Fibroblast of the conjunctiva (primary cell): ENCODE data around the gene E4F1.

Experiments used
- DNase-seq: peaks from one replicate; pipeline ENCODE4 v3.0.0-alpha.2; 2010; ENCODE audit warnings: low read depth

E4F1 gene

DNA sequence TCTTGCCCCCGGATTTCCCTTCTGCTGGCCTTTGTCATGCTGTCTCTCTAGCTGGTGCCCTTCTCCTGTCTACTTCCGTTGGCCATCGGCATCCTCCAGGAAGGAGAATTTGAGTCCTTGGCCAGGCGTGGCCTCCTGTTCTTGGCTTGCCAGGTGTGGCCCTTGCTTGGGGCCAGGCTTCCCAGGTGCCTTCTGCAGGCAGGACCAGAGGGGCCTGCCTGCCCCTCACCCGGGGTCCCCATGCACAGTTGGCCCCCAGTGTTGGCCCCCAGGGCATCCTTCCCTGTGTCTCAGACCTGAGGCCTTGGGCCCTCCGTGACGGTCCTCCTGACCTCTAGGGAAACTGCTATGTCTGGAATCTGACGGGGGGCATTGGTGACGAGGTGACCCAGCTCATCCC, 15.5 kb upstream of the E4F1 start:
- DNase-seq = no peak

GRCh38 chr16:2208308-2208707, 15.1 kb upstream of the E4F1 start:
- DNase-seq = no peak

DNA sequence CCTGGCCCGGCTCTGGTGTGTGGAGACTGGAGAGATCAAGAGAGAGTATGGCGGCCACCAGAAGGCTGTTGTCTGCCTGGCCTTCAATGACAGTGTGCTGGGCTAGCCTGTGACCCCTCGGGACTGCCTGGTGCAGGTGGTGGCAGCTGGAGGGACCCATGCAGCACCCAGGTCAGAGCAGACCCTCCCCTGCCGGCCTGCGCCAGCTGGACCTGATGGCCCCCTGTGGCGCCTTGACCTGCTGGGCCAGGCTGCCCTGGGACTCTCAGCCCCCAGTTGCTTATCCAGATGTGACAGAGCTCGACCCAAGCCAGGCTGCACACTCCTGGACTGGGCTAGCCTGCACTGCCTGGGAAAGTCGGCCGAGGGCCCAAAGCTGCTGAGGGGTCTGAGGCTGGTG, 14.6 kb upstream of the E4F1 start:
- DNase-seq = no peak

GRCh38 chr16:2209258-2210008, 14.0 kb upstream of the E4F1 start:
- no peak for DNase-seq

DNA sequence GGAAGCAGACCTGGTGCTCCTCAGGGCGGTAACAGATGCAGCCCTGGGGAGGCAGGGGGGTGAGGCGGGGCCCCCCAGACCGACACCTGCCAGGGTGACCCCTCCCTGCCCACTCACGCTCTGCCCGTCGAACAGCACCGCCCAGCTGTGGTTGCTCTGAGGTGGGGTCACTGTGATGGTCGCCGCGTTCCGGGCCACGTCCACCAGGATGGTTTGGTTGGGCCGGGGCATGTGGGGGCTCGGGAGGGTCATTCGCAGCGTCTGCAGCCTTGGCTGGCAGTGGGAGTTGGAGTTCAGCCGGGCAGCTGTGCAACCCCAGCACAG, 13.4 kb upstream of the E4F1 start:
- DNase-seq = no peak

DNA sequence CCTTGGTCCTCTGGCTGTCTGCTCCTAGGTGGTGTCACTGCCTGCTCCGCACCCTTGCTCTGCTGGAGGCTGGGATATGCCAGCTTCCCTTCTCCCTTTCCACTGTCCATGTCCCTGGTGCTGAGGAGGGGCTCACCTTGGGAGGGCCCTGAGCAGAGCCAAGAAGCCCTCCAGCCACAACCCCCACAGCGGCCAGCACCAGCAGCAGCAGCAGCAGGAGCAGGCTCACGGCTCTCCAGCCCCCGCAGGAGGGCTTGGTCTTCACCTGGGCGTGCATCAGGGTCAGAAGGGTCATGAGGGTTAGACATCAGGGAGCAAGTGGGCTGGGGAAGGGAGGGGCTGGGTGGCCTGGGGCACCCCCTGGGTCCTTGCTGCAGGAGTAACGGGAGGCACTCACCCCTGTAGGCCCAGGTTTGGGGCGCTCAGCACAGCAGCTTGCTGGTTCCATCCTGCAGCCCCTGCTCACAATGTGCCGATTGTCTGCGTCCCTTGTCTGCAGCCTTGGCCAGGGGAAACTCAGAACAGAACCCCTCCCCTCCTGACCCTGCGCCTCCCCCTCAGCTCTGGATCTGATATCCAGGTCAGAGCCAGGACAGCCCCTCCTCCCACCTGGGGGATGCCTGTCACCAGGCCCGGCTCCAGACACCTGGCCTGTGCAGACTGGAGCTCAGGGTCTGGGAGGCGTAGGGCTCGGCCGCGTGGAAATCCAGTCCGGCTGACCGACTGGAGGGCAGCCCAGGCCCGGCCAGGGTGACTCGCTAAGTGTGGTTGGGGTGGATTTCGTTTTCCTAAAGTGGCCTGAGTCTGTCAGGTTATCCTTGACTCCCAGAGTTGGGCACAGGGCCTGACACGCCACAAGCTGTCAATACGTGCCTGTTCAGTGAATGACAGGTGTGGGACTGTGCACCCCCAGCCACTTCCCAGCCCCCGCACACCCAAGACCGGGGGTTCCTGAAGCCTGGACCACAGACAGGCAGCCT, 12.7 kb upstream of the E4F1 start, which contains the start of gene BRICD5:
TSS of gene BRICD5 (minus strand) at position 478 of the 980 bp plus-strand sequence. CDS start at position 448, 30 bp downstream.
- DNase-seq = no peak

- DNase-seq = no peak
Observed at GRCh38 chr16:2211923-2212347, 11.5 kb upstream of the E4F1 start.

DNA sequence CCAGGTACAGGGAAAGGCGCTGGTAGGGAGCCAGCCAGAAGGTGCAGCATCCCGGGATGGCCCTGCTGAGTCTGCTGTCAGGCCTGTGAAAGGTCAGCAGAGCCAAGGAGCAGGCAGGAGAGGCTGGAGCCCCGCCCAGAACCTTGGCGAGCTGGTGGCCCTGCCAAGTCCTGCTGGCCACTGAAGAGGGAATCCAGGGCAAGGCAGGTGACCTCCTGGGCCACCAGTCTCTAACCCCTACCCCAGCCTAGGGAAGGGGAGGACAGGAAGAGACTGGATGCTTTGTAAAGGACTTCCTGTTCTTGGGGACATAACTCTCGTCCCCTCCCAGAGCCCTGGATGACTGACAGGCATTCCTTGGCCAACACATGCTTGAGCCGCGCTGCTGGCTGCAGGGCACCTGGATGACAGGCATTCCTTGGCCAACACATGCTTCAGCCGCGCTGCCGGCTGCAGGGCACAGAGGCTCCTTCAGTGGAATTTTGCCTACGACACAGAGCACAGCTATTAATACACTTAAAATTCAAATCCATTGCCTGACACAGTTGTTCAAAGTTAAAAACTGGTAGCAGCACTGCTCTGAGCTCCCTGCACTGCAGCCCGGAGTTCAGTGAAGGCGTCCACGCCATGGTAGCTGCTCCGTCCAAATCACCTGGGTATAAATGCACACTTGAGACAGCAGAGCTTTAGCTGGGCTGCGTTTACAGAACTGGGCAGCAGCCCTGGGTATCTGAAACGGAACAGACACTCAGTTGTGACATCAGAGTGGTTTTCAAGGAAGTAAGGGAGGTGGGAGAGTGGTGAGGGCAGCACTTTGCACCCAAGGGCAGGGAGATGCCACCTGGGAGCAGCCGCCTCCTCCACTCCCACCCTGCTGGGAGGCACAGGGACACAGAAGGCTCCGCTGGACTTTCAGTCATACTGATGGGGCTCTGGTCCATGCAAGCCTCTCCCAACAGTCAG, 10.7 kb upstream of the E4F1 start:
- no peak for DNase-seq

- no peak for DNase-seq
Observed at GRCh38 chr16:2213817-2214718, 9.3 kb upstream of the E4F1 start.

DNA sequence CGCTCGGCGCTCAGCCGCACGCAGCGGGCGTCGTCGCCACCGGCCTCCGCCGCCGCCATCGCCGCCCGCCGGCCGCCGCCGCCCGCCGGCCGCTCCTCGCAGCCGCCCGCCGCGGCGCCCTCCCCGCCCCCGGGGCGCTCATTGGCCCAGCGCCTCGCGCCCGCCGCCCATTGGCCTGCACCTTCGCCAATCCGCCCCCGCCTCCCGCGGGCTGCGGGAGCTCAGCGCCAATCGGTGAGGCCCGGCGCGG, 8.7 kb upstream of the E4F1 start, which contains the start of gene PGP:
TSS of gene PGP (minus strand) at position 122 of the 250 bp plus-strand sequence. CDS start at position 59, 63 bp downstream.
- no peak for DNase-seq

DNA sequence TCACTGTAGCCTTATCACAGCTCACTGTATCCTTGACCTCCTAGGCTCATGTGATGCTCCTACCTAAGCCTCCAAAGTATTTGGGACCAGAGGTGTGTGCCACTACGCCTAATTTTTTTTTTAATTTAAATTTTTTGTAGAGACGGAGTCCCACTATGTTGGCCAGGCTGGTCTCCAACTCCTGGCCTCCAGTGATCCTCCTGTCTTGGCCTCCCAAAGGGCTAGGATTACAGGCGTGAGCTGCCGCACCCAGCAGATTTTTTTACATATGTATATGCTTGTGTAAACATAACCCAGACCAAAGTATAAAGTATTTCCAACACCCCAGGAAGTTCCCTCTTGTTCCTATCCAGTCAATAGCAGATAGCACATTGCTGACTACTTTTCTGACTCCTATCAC, 7.1 kb upstream of the E4F1 start:
- DNase-seq = no peak

- peak; percentile 31 for DNase-seq
Observed at GRCh38 chr16:2223942-2224486, 623 bp downstream of the E4F1 start.

- no peak for DNase-seq
Observed at GRCh38 chr16:2226245-2226793, 2.9 kb downstream of the E4F1 start.

DNA sequence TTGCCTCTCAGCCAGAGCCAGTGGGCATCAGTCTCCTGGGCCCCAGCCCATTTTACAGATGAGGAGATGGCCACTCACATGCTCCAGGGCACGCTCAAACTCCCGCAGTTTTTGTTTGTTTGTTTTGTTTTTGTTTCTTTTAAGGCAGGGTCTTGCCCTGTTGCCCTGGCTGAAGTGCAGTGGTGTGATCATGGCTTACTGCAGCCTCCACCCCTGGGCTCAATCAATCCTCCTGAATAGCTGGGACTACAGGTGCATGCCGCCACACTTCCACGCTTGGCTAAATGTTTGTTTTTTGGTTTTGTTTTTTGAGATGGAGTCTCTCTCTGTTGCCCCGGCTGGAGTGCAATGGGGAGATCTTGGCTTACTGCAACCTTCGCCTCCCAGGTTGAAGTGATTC, 3.5 kb downstream of the E4F1 start:
- no peak for DNase-seq

DNA sequence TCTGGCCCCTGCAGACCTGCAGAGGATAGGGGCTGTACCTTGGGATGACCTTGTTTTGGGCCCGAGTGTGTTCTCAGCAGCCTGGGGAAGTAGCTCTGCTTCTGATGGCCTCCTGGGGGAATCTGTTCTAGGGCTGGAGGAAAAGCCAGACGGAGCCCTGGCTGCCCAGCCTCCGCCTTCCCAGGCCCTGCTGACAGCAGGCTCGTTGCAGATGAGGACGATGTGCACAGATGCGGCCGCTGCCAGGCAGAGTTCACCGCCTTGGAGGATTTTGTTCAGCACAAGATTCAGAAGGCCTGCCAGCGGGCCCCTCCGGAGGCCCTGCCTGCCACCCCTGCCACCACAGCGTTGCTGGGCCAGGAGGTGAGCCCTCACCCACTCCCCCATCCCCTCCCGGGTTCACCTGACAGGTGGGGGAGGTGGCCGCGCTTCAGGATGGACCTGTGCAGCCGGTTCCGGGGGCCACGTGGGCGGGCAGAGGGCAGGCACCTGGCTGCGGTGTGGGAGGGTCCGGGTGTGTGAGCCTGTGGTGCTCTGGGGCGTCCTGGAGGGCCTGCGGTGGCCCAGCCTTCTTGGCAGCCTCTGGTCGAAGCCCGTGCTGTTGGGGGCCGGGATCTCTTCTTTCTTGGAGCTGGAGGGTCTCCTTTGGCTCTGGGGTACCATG, 4.9 kb downstream of the E4F1 start:
- DNase-seq = no peak

GRCh38 chr16:2229091-2229490, 5.7 kb downstream of the E4F1 start:
- no peak for DNase-seq

DNA sequence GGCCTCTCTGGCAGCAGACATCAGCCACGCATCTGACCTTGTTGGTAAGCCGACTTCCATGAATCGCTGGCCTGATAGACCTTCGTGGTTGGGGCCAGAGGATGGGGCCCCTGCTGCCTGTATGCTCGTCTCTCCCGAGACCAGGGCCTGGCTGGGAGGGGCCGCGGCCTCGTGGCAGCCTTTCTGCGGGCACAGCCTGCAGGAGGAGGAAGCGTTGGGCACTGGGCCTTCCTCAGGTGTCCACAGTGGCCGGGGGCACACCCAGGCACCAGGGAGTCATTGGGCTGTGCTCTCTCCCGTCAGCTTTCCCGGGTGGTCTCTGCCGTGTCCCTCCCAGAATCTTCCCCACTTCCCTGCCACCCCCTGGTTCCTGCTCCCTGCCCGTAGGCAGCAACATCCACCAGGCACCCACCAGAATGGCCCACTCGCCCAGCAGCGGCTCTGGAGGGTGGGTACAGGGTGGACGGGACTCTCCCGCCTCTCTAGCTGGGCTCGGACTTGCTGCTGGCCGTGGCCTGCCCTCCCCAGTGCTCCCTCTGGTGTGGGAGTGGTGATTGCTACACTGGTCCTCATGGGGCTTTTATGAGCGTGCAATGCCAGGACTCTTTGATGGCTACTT, 6.3 kb downstream of the E4F1 start:
- DNase-seq = no peak

- DNase-seq = no peak
Observed at GRCh38 chr16:2230376-2230775, 7.0 kb downstream of the E4F1 start.
